Stimulated activated naive CD8-positive, alpha-beta T cell treated with anti-CD3 and anti-CD28 coated beads, Interleukin-15, amount 100 ng/mL, for 72 hours (primary cell): Measurements from ENCODE around the gene MYRIP.

Source experiments
- ATAC-seq: fragments of 150-1000 bp; cut with Tn5 transposase; 2 replicates; pipeline ENCODE4 v1.10.0; 2021; ENCODE audit warnings: mild to moderate bottlenecking, moderate library complexity
- DNase-seq, 2 donors: peaks; one replicate each; pipeline ENCODE4 v3.0.0; 2021 to 2022
- H3K27ac Mint-ChIP-seq, 2 donors: one replicate each; pipeline ENCODE4 v1.8.0; 2022; ENCODE audit warnings: mild to moderate bottlenecking in 2 of 2, mixed read lengths in 2 of 2, moderate library complexity in 2 of 2
- H3K27me3 Mint-ChIP-seq: one replicate; pipeline ENCODE4 v1.8.0; 2022; ENCODE audit warnings: mixed read lengths
- H3K4me1 Mint-ChIP-seq: one replicate; pipeline ENCODE4 v1.8.0; 2022; ENCODE audit warnings: mild to moderate bottlenecking, mixed read lengths
- H3K4me3 Mint-ChIP-seq, 2 donors: one replicate each; pipeline ENCODE4 v1.8.0; 2022; ENCODE audit warnings: mild to moderate bottlenecking in 2 of 2, mixed read lengths in 2 of 2, moderate library complexity in 1 of 2
- H3K9me3 Mint-ChIP-seq, 2 donors: one replicate each; pipeline ENCODE4 v1.8.0; 2022; ENCODE audit warnings: mixed read lengths in 2 of 2

MYRIP gene

DNA sequence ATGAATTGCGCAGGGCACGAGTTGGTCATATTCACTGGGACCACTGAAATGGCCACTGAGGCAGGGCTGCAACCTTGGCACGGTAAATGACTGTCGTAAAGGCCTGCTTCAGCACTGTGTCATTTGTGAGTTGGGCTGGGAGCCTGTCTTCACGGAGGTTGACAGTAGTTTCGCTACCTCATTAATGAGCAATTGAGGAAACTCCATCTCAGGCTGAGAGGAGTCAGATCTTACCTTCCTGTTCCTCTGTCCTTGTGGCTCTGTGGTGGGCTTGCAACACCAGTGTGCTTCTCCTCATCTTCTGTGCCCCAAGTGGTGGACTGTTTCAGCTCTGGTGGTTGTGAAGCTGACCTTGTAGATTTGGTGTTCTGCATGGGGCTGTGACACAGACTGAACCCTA, 420.0 kb downstream of the MYRIP start:
- no peak overlapping the region for H3K27ac Mint-ChIP-seq
- no peaks in the 10 kb centered on the region for H3K27me3 Mint-ChIP-seq
- no peak overlapping the region for H3K4me3 Mint-ChIP-seq
- no peaks in the 10 kb centered on the region for H3K9me3 Mint-ChIP-seq
- no peak for DNase-seq
- ATAC-seq: peak; percentile 15
- no peaks in the 10 kb centered on the region for H3K4me1 Mint-ChIP-seq

DNA sequence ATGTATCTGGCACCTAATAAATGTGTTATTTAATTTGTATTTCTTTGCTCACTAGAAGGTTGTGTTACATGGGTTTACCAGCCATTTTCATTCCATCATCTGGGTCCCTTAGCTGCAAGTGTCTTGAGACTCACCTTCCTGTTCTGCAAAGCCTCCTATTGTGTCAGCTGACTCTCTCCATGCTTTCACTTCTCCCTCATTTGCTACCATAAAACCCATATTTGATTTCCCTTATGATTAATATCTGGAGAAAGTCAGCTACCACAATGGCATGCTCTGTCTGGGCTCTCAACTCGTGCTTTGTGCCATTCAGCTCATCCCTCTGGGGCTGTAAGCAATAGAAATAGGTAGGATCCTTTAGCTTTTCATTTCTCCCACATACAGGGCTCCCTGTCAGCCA, 420.6 kb downstream of the MYRIP start:
- Mint-ChIP-seq H3K27ac (no peak overlapping the region), H3K4me3 (no peak overlapping the region), H3K9me3 (no peaks in the 10 kb centered on the region), H3K4me1 (no peaks in the 10 kb centered on the region), H3K27me3 (no peaks in the 10 kb centered on the region)
- ATAC-seq (no peak), DNase-seq (no peak)

DNA sequence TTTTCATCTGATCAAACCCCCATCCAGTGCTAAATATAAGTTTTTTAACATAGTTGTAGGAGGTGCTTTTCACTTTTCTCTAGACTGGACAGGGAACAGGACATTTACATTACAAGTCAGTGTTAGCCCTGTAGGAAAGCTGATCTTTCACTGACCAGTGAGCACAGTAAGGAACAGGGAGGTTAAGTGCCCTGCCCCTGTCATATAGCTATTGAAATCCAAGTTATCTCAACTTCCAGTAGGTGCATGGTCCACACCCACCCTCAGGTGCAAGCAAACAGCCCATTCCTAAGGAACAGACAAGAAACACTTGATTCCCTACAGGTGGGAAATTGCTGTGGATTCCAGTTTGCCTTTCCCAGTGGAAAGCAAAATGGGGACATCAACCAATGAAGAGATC, 421.0 kb downstream of the MYRIP start:
- no peak for DNase-seq
- no peak overlapping the region for H3K4me3 Mint-ChIP-seq

DNA sequence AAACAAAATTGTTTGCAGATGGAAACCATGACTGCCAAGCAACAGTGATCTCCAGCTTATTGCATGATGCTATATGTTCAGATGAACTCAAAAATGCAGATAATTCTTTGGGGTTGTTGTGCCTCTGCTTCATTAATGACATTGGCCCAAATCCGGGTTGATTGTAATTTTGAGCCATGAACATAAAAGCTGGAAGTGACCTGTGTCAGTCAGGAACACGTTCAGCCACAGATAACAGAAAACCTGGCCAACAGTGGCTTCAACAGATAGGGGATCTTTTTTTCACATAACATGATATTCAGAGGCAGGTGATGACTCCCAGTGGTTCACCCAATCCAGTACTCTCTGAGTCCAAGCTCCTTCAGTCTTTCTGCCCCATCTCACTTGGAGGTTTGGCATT, 423.2 kb downstream of the MYRIP start:
- Mint-ChIP-seq H3K27me3 (no peaks in the 10 kb centered on the region), H3K27ac (no peak overlapping the region), H3K9me3 (no peaks in the 10 kb centered on the region), H3K4me1 (no peaks in the 10 kb centered on the region), H3K4me3 (no peak overlapping the region)
- ATAC-seq: no peak
- no peak for DNase-seq

More for the DNA sequence above, 421.0 kb downstream of the MYRIP start:
- H3K4me1 Mint-ChIP-seq: no peaks in the 10 kb centered on the region
- no peaks in the 10 kb centered on the region for H3K27me3 Mint-ChIP-seq
- H3K9me3 Mint-ChIP-seq: no peaks in the 10 kb centered on the region
- H3K27ac Mint-ChIP-seq: no peak overlapping the region
- no peak for ATAC-seq

DNA sequence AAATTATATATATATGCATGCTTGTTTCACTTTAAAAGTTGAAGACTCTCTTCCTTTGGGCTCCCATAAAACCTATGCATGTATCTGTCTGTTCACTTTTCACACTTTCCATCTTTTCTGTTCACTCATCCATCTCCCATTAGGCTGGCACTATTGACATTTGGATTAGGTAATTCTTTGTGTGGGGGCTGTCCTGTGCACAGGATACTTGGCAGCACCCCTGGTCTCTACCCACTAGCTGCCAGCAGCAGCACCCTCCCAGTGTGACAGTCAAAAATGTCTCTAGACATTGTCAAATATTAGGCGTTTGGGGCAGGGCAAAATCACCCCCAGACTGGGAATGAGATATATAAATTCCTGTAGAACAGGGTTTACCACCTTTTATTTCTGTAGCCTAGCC, 427.8 kb downstream of the MYRIP start:
- Mint-ChIP-seq H3K27me3 (no peaks in the 10 kb centered on the region), H3K4me3 (no peak overlapping the region), H3K4me1 (no peaks in the 10 kb centered on the region), H3K9me3 (peaks cover 0 to 9% of the 10 kb centered on the region in 2 donors), H3K27ac (no peak overlapping the region)
- ATAC-seq (no peak), DNase-seq (no peak)

DNA sequence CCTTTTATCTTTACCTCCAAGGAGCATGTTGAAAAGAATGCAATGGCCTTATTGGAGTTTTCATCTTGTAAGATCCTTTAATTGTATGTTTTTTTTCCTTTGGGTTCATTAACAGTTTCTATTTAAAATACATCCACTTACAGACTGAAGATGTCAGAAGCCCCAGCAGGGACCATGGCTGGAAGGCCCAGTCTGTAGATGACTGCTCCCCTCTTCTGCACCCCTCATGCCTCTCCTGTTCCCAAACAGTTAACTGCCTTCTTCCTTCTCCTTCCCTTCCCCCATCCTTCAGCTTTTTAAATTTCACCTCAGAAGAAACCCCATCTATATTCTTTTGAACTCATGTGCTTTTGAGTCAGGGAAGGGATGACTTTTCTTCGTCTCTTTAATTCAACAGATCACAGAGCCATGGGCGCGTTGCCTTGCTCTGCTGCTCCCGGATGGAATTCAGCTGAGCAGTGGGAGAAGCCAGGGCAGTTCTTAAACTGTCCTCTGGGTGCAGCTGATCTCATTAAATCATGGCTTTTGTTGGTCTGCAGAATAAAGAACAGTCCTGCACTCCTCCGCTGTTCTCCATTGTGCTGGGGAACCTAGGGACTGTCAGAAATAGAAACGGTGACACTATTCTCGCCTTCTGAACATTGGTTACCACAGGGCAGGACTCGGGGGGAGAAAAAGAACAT, 428.6 kb downstream of the MYRIP start:
- DNase-seq (no peak), ATAC-seq (no peak)
- Mint-ChIP-seq H3K9me3 (peaks cover 0 to 9% of the 10 kb centered on the region in 2 donors), H3K4me3 (no peak overlapping the region), H3K27ac (peak overlapping the region in 1 of 2 donors; percentile 5), H3K27me3 (no peaks in the 10 kb centered on the region), H3K4me1 (no peaks in the 10 kb centered on the region)

DNA sequence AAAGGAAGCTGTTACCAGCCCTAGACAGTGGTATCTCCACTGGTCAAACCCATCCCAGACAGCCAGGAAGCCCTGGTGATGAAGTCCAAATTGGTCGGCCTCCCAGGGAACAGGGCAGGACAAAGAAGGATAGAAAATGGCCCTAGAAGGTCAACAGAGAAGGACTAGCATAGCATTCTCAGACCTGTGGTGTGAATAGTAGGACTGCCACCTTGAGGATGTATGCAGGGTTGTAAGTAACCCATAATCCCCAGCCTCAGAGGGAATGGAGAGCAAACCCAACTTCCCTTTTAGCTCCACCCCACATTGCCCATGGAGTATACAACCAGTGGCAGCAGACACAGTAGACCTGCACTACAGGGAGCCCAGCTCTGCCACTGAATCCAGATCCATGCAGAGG, 431.5 kb downstream of the MYRIP start:
- Mint-ChIP-seq H3K27ac (no peak overlapping the region), H3K4me3 (no peak overlapping the region), H3K4me1 (no peaks in the 10 kb centered on the region), H3K27me3 (no peaks in the 10 kb centered on the region), H3K9me3 (peaks cover 0 to 9% of the 10 kb centered on the region in 2 donors)
- ATAC-seq (no peak), DNase-seq (no peak)

DNA sequence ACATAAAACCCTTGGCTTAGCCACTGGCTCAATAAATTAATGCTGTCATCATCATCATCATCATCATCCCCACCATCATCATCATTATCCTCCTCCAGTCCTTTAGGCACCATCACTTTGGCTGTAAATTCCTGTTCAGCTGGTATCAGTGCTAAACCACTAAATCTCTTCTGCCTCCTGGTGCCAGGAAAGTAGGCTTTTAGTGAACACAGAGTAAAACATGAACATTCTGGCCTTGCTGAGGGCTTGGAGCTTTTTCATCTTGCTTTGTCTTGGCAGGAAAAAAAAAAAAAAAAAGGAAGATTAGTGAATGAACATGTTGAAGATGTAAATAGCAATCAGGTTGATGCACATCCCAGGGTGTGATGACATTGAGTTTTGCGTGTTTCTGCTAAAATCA, 432.8 kb downstream of the MYRIP start:
- no peak overlapping the region for H3K27ac Mint-ChIP-seq
- H3K27me3 Mint-ChIP-seq: no peaks in the 10 kb centered on the region
- H3K4me3 Mint-ChIP-seq: no peak overlapping the region
- peaks cover 0 to 9% of the 10 kb centered on the region in 2 donors for H3K9me3 Mint-ChIP-seq
- DNase-seq (no peak), ATAC-seq (no peak)
- no peaks in the 10 kb centered on the region for H3K4me1 Mint-ChIP-seq

DNA sequence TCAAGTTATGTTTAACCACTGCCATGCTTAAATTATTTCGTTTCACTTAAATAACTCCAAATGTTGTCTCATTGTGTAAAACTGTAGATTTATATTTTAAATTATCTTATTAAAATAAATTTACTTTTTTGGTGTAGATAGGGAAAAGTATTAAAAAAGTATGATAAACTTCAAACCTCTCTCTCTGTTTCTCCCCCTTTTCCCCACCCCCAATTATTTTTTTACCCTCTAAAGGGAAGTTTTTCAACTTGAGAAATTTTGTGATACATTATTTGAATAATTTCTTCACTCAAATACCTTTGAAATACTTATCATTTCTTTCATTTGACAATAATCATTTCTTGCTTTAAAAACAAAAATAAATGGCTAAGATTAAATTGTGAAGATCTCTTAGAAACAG, 433.2 kb downstream of the MYRIP start:
- DNase-seq (no peak), ATAC-seq (no peak)
- Mint-ChIP-seq H3K4me3 (no peak overlapping the region), H3K9me3 (peaks cover 0 to 9% of the 10 kb centered on the region in 2 donors), H3K27ac (no peak overlapping the region), H3K4me1 (no peaks in the 10 kb centered on the region), H3K27me3 (no peaks in the 10 kb centered on the region)

DNA sequence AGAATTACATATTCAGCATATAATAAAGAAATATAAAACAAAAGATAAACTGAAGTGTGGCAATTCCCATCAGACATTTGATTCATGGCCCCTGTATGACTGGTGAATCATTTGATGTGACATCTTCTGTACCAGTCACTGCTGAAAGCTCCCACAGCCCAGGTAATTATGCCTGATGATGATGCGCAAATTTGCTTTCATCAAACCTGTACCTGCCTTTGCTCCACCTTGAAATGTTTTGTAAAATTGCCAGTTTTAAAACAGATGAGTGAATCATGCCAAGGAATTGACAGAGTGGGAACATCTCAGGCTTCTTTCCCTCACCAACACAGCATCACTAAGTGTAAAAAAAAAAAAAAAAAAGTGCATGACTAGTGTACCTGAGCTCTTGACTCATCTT, 433.6 kb downstream of the MYRIP start:
- DNase-seq (no peak), ATAC-seq (no peak)
- Mint-ChIP-seq H3K27me3 (no peaks in the 10 kb centered on the region), H3K4me1 (no peaks in the 10 kb centered on the region), H3K4me3 (no peak overlapping the region), H3K9me3 (peaks cover 0 to 9% of the 10 kb centered on the region in 2 donors), H3K27ac (no peak overlapping the region)

DNA sequence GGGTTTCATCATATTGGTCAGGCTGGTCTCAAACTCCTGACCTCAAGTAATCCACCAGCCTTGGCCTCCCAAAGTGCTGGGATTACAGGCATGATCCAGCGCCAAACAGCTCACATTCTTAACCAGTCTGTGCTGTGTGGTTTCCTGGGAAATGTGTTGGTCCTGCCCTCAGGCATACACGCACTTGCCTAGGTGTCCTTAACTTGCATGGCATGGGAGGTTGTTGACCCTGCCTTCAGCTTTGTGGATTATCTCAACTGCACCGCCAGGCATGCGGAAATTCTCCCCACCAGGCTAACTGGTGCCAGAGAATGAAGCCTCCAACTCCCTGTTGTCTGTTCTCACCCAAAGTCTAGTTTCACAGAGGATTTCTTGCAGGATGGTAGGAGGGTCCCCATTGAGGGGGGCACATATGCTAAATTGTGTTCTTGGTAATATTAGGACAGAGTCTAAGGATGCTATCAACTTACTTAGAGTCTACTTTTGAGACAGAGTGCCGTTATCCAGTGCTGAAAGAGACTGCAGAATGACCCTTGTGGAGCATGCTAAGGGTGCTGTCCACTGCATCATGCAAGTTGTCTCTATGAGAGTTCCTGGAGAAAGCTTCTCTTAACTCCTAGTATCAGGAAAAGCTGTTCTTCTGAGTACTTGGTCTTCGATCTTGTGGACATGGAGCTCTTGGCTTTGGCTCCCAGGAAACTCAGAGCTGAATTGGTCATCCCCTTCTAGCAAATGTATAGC, 438.5 kb downstream of the MYRIP start:
- Mint-ChIP-seq H3K4me3 (no peak overlapping the region), H3K4me1 (no peaks in the 10 kb centered on the region), H3K9me3 (no peaks in the 10 kb centered on the region), H3K27ac (no peak overlapping the region), H3K27me3 (no peaks in the 10 kb centered on the region)
- ATAC-seq: no peak
- DNase-seq: no peak

DNA sequence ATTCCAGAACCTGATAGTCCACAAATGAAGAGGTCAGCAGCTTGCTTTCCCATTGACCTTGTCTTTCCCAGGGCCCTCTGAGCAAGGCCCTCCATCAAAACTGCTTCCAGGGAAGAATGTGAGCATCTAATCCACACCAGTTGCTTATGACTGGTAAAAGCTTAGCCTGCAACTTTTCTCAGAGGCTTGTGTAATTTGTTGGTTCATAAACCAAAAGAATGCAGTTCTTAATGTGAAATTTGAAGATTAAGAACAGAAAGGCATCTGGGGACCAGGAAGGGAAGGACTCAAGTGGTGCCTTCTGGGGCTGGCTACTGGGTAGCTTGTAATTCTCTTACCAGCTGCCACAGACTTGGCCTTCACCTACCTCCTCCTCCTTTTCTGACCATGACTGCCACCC, 439.2 kb downstream of the MYRIP start:
- Mint-ChIP-seq H3K4me1 (no peaks in the 10 kb centered on the region), H3K4me3 (no peak overlapping the region), H3K27me3 (no peaks in the 10 kb centered on the region), H3K9me3 (no peaks in the 10 kb centered on the region), H3K27ac (peak overlapping the region in 1 of 2 donors; percentile 57)
- DNase-seq: no peak
- no peak for ATAC-seq

DNA sequence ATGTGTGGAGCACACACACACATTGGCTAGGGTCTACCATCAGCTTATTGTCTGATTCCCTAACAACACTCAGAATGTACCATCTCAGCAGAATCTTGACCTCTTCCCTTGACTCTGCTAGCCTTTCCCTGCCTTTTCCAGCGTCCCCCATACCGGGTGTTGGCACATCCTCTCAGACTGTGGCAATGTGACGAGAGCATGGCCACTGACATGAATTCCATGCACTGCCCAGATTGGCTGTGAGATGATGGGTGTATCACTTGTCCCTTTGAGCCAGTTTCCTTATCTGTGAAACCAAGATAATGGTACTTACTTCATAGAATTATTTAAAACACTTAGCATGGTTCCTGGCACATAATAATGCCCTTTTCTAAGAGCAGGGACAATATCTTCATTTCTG, 439.8 kb downstream of the MYRIP start:
- DNase-seq (no peak), ATAC-seq (no peak)
- Mint-ChIP-seq H3K9me3 (no peaks in the 10 kb centered on the region), H3K27me3 (no peaks in the 10 kb centered on the region), H3K4me1 (no peaks in the 10 kb centered on the region), H3K27ac (peak overlapping the region in 1 of 2 donors; percentile 57), H3K4me3 (no peak overlapping the region)

DNA sequence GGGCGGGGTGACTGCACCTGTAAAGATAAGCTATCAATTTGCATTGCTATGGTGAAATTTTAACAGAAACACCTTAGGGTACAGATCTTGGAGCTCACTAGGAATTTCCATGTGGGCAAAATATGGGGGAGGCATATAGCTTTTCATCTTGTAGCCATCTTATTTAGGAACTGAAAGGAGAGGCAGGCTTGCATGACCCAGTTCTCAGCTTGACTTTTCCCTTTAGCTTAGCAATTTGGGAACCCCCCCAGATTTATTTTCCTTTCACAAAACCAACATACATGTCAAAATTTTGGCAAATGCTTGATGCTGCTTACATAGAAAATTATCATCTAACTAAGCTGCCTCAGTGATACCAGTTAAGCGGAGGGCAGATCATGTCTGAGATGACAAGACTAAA, 445.1 kb downstream of the MYRIP start:
- no peaks in the 10 kb centered on the region for H3K27me3 Mint-ChIP-seq

DNA sequence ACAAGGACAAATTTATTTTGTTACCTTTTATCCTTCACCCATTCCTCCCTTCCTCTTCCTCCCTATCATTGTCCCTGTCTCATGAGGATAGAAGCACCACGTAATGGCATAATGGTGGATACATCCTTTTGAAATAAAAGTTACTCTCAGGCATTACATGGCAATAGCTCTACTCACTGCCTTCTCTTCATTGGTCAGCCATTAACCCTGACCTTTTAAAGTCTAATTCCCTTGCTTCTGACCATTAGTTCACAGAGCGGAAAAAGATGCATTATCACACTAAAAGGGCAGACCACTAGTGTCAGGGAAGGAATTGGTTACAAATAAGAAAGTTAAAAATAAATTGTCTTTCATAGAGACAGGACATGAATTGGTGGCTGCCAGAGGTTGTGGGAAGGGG, 445.5 kb downstream of the MYRIP start:
- DNase-seq: no peak
- Mint-ChIP-seq H3K4me3 (no peak overlapping the region), H3K4me1 (no peaks in the 10 kb centered on the region)

More for the DNA sequence above, 445.1 kb downstream of the MYRIP start:
- no peaks in the 10 kb centered on the region for H3K4me1 Mint-ChIP-seq
- DNase-seq: no peak
- ATAC-seq: no peak
- no peak overlapping the region for H3K4me3 Mint-ChIP-seq
- H3K27ac Mint-ChIP-seq: no peak overlapping the region
- H3K9me3 Mint-ChIP-seq: no peaks in the 10 kb centered on the region

DNA sequence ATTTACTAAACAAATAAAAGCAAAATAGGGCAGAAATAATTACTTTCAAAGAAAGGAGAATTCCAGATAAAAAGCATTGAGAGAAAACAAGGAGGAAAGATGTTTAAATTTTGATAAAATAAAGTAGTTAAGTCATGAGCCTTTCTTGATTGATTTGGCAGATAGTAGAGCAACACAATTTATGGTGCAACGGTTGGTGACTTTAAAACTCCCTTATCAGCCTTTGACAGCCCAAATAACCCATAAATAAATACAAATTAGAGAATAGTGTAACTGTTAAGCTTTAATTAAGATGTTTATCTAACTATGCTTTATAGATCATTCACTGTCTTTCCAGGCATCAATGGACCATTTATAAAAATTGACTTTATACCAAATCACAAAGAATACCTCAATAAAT, 446.1 kb downstream of the MYRIP start:
- Mint-ChIP-seq H3K27ac (no peak overlapping the region), H3K4me1 (no peaks in the 10 kb centered on the region), H3K4me3 (no peak overlapping the region), H3K9me3 (no peaks in the 10 kb centered on the region), H3K27me3 (no peaks in the 10 kb centered on the region)
- ATAC-seq (no peak), DNase-seq (no peak)

More for the DNA sequence above, 445.5 kb downstream of the MYRIP start:
- ATAC-seq: no peak
- Mint-ChIP-seq H3K9me3 (no peaks in the 10 kb centered on the region), H3K27ac (no peak overlapping the region), H3K27me3 (no peaks in the 10 kb centered on the region)

DNA sequence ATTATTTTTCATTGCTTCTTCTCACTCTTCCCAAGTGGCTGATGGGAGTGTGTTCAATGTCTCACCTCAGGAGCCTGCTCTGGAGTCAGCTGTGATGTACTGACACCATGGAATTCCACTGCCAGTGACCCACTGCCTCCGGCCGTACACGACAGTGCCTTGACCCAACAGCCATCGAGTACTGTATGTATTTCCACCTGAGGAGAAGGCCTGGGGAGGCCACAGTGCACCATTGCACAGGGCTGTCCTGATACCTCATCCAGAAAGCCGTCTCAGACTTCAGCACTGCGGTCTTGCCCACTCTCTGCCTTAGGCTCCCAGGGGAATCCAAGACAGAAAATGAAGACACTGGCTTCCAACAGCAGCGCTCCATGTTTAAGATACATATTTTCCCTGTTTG, 448.7 kb downstream of the MYRIP start:
- no peak for DNase-seq
- Mint-ChIP-seq H3K4me3 (no peak overlapping the region), H3K27me3 (no peaks in the 10 kb centered on the region), H3K9me3 (no peaks in the 10 kb centered on the region), H3K4me1 (no peaks in the 10 kb centered on the region), H3K27ac (no peak overlapping the region)
- no peak for ATAC-seq
